ENCODE data around the gene SPSB4. TPM values are rescaled to one million over a fixed set of nuclear protein-coding genes. Genes with fewer than 3 reads are reported as not detected.

The SPSB4 gene
- total and polyA plus RNA-seq, 2 donors (not counting 3 experiments of a cell fraction or from before 2014, with no cell fraction given) = 0.06 to 0.22 TPM

- H3K27me3 ChIP-seq (ENCODE audit: control insufficient read depth in 2 of 2, insufficient read depth in 2 of 2, low read length in 2 of 2) = no peaks in the 10 kb centered on the region
- dilution Hi-C loops (cut with MboI; ENCODE audit: extremely low pct_ligation_motif_present, low sequenced_read_pairs) = no loop called here
- no peaks in the 10 kb centered on the region for H3K79me2 ChIP-seq (ENCODE audit: control insufficient read depth, insufficient read depth, low read length)
- intact Hi-C loops (cut with micrococcal nuclease) = no loop called here
- DNase-seq (ENCODE audit: low read depth, low spot score) (no peak), FAIRE-seq (no peak)
- H3K4me3 ChIP-seq (replicated peaks in 1 of 3; ENCODE audit: insufficient read depth in 1 of 3, low read depth in 1 of 3, low read length in 3 of 3) = no peak overlapping the region
- no peaks in the 10 kb centered on the region for H3K4me1 ChIP-seq (ENCODE audit: control insufficient read depth, extremely low read depth, insufficient read depth, low read length)
- no peak overlapping the region for H3K27ac ChIP-seq (ENCODE audit: insufficient read depth, low read depth, low read length)
- CTCF ChIA-PET = interaction anchor here (0.9 kb wide), 1 partner anchor 15 kb away, joined by 3 read pairs; no protein-coding TSS in a partner anchor
- no peak overlapping the region for H3K9ac ChIP-seq (replicated peaks; ENCODE audit: extremely low read depth, insufficient read depth, low read length)
- TF ChIP-seq JUN (IDR thresholded peaks at IDR 0.05; ENCODE audit: borderline replicate concordance, insufficient read depth, insufficient read length, low read depth) = peak; percentile 48
- TF ChIP-seq MYC (IDR thresholded peaks at IDR 0.05; ENCODE audit: low read depth, low read length) = no peak
- no peaks in the 10 kb centered on the region for H3K36me3 ChIP-seq (ENCODE audit: control insufficient read depth in 2 of 2, extremely low read depth in 1 of 2, insufficient read depth in 2 of 2, low read length in 2 of 2)
- no peaks in the 10 kb centered on the region for H4K20me1 ChIP-seq (replicated peaks; ENCODE audit: control insufficient read depth, extremely low read depth, insufficient read depth, low read length)
- H2AFZ ChIP-seq (ENCODE audit: low read depth, low read length) = no peak overlapping the region
- H3K4me2 ChIP-seq (ENCODE audit: insufficient read depth, low read length) = no peak overlapping the region
- POLR2A ChIA-PET = no interaction called here
- BruUV-seq (replicated peaks) = no TSS peak
- H3K9me3 ChIP-seq (replicated peaks; ENCODE audit: control insufficient read depth, insufficient read depth, low read length) = no peaks in the 10 kb centered on the region
- H3K9me1 ChIP-seq (replicated peaks; ENCODE audit: control insufficient read depth, extremely low read depth, insufficient read depth, low read length) = no peaks in the 10 kb centered on the region
Observed at GRCh38 chr3:141100112-141100511, 49.0 kb downstream of the SPSB4 start.

GRCh38 chr3:141100531-141101320, 49.6 kb downstream of the SPSB4 start:
- no TSS peak for BruUV-seq (replicated peaks)
- Histone ChIP-seq H3K9me3 (replicated peaks; ENCODE audit: control insufficient read depth, insufficient read depth, low read length) (no peaks in the 10 kb centered on the region), H3K36me3 (ENCODE audit: control insufficient read depth in 2 of 2, extremely low read depth in 1 of 2, insufficient read depth in 2 of 2, low read length in 2 of 2) (no peaks in the 10 kb centered on the region), H3K9me1 (replicated peaks; ENCODE audit: control insufficient read depth, extremely low read depth, insufficient read depth, low read length) (no peaks in the 10 kb centered on the region), H3K4me1 (ENCODE audit: control insufficient read depth, extremely low read depth, insufficient read depth, low read length) (no peaks in the 10 kb centered on the region), H3K9ac (replicated peaks; ENCODE audit: extremely low read depth, insufficient read depth, low read length) (no peak overlapping the region), H4K20me1 (replicated peaks; ENCODE audit: control insufficient read depth, extremely low read depth, insufficient read depth, low read length) (no peaks in the 10 kb centered on the region), H3K27ac (ENCODE audit: insufficient read depth, low read depth, low read length) (no peak overlapping the region), H3K4me3 (replicated peaks in 1 of 3; ENCODE audit: insufficient read depth in 1 of 3, low read depth in 1 of 3, low read length in 3 of 3) (no peak overlapping the region), H3K27me3 (ENCODE audit: control insufficient read depth in 2 of 2, insufficient read depth in 2 of 2, low read length in 2 of 2) (no peaks in the 10 kb centered on the region), H3K4me2 (ENCODE audit: insufficient read depth, low read length) (no peak overlapping the region), H2AFZ (ENCODE audit: low read depth, low read length) (no peak overlapping the region), H3K79me2 (ENCODE audit: control insufficient read depth, insufficient read depth, low read length) (no peaks in the 10 kb centered on the region)
- FAIRE-seq = no peak
- intact Hi-C loops (cut with micrococcal nuclease) (no loop called here), dilution Hi-C loops (cut with MboI; ENCODE audit: extremely low pct_ligation_motif_present, low sequenced_read_pairs) (no loop called here)
- POLR2A ChIA-PET = no interaction called here
- TF ChIP-seq MYC (IDR thresholded peaks at IDR 0.05; ENCODE audit: low read depth, low read length) (no peak), GATA2 (IDR thresholded peaks at IDR 0.05; ENCODE audit: insufficient read depth, insufficient read length, low read depth, low read length) (no peak), EZH2 (IDR thresholded peaks at IDR 0.05; ENCODE audit: borderline replicate concordance, low read depth, low read length, severe bottlenecking) (no peak), FOS (IDR thresholded peaks at IDR 0.05; ENCODE audit: borderline replicate concordance, insufficient read depth, low read length) (no peak), JUN (IDR thresholded peaks at IDR 0.05; ENCODE audit: borderline replicate concordance, insufficient read depth, insufficient read length, low read depth) (no peak), POLR2AphosphoS5 (IDR thresholded peaks at IDR 0.05; ENCODE audit: insufficient read depth, low read depth, low read length) (no peak), CTCF (IDR thresholded peaks at IDR 0.05; ENCODE audit: extremely low read depth in 1 of 2, insufficient read depth in 1 of 2, low read depth in 1 of 2, low read length in 2 of 2) (no peak), POLR2A (IDR thresholded peaks at IDR 0.05; ENCODE audit: low read depth, low read length) (no peak)
- TF ChIP-seq, protein P1, sequence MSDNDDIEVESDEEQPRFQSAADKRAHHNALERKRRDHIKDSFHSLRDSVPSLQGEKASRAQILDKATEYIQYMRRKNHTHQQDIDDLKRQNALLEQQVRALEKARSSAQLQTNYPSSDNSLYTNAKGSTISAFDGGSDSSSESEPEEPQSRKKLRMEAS (IDR thresholded peaks at IDR 0.05; ENCODE audit: insufficient read depth, insufficient read length) = no peak
- CTCF ChIA-PET = interaction anchor here (1.1 kb wide), 1 partner anchor 101 kb away, joined by 3 read pairs; no protein-coding TSS in a partner anchor
- no peak for DNase-seq (ENCODE audit: low read depth, low spot score)
